Suppressor macrophage treated with lipopolysaccharide for 1 hour (primary cell): ENCODE data around the gene SMIM43.

Source experiments
- DNase-seq, 3 donors: peaks; one replicate each; pipeline ENCODE4 v3.0.0-alpha.2; 2020 to 2022

Gene SMIM43

DNA sequence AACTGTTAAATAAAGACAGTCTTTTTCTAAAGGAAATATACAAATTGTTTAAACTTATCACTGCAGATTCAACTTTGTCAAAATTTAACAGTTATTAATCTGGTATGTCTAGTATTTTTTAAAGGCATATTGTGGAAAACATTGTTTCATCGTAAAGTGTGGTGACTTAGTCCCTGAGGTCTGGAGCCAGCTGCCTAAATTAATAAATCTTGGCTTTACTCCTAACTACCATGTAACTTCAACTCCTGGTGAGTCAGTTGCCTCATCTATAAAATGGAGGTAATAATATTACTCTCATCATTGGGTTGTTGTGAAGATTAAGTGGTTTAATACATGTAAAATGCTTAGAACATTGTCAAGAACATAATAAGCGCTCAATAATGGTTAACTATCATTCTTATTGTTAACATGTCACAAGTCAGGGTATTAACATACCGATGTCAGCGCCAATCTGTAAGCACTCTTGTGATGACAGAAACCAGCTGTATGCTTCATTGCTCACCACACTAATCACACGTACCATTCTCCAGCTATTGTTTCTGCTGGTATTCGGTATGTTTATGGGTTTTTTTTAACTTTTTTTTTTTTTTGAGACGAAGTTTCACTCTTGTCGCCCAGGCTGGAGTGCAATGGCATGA lies 14.1 kb upstream of the SMIM43 start:
- DNase-seq = no peak

DNA sequence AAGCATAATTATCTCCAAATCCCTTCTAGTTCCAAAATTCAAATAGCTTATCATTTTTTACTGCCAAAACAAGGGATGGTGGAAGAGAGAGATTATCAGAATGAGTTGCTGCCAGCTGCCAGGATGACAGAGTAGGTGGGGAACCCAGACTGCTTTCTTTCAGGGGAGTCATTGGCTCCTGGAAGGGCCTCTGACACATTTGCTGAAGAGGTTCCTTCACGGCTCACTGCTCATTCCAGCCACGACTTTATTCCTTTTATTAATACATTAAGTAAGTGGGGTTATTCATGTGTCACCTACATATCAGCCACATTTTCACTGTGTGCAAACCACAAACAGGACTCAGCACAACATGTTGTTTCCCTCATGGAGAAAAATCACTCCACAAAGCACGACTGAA lies 12.7 kb upstream of the SMIM43 start:
- no peak for DNase-seq

DNA sequence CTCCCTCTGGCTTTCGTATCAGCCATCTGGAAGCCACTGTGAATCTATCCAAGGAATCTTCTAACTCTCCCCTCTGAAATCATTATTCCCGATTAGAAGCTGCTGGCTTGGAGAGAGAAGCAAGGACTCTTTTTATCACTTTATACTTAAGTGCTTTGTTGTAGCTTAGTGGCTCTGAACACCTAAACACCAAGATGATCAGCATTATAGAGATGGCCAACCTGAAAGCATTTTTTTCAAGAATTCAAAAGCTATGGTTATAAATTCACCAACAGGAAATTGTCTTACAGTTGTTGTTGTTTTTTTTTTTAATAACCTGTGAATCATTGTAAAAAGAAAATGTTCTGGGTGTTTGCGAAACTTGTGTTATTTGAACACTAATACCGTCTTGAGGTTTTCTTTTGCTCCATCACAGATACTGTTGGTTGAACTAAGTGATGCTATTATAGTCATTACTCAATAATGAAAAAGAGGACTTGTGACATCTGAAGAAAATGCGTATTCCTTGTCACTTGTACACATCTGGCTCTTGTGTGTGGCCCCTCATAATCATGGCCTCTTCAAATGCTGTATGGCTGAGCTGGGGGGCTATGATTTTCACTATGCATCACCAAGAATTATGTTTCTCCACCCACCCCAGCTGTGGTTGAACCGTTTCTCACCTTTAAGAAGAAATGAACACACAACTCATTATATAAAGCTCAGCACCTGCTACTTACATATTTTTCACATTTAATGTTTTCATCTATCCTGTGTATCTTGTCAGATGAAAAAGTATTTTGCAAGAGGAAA lies 11.8 kb upstream of the SMIM43 start:
- no peak for DNase-seq

- DNase-seq = no peak
Observed at GRCh38 chr4:121773883-121774282, 8.9 kb upstream of the SMIM43 start.

- no peak for DNase-seq
Observed at GRCh38 chr4:121771869-121772268, 6.9 kb upstream of the SMIM43 start.

DNA sequence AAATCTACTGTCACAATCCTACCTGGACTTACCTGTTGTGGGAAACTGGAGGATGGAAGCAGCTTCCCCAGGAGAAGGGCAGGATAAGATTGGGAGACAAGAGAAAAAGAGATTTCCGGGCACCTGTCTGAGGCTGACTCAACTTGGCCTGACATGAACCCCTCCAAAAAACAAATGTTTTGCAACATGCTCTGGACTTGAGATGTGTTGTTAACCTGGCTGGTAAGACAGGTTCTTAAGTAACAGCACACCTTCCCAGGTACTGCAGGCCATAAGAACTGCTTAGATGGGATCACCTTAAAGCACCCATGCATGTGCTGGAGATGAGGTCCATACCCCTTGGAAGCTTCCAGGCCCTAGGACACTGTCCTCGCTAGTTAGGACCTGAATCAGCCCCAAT lies 4.4 kb upstream of the SMIM43 start:
- no peak for DNase-seq

GRCh38 chr4:121767166-121767565 lies 2.2 kb upstream of the SMIM43 start:
- no peak for DNase-seq

- DNase-seq = no peak
Observed at GRCh38 chr4:121765971-121766538, 1.1 kb upstream of the SMIM43 start.

DNA sequence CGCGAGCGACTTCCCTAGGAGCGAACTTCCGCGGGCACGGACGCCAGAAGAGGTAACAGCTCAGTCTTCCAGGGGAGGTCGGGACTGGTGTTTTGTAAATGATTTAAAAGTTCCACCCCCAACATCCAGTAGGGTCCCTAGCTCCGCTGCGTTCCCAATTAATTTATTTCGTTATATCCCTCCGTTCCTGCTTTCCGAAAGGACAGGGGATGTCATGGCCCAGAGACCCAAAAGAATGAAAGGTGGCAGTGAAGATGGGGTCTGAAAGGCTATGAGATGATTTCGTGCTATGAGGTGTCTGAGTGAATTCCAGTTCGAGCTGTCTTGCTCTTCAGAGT lies 373 bp upstream of the SMIM43 start:
- no peak for DNase-seq

- DNase-seq = no peak
Observed at GRCh38 chr4:121764303-121764701, 662 bp downstream of the SMIM43 start.

GRCh38 chr4:121760205-121760604 lies 4.8 kb downstream of the SMIM43 start:
- no peak for DNase-seq

DNA sequence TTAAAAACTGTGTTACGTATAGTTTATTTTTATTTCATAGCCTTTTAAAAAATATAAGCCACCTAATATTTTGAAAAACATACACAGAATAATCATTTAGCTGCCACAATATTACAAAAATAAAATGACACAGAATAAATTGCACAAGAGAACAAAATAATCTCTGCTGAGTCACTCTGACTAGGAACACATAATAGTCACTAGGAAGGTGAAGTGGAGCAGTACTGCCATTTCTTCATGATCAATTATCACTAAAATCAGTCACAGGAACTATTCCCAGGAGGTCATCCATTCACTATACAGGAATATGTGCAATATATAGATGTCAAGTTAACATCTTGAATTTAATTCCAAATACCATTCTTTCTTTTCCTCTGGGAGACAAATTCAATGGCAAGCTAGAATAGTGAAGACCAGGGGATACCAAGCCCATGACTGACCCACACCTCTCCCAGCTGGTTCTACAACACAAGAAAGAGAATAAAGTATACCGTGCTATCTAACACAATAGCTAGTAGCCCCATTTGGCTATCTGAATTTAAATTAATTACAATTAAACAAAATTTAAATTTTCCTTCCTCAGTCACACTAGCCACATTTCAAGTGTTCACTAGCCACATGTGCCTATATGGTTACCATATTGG lies 5.9 kb downstream of the SMIM43 start:
- DNase-seq = peak in 1 of 3 donors; percentile 20

DNA sequence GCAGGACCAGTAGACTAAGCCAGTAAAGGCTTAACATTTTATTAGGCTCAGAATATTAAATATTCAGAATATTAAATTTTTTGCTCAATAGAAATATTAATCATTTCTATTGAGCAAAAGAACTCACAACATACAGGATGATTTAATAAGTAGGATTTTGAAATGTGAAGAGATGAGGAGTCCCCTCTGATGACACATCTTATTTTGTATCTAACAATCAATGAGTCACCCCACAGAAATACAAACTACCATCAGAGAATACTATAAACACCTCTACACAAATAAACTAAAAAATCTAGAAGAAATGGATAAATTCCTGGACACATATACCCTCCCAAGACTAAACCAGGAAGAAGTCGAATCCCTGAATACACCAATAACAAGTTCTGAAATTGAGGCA lies 12.8 kb downstream of the SMIM43 start:
- DNase-seq = peak in 2 of 3 donors; percentile 14 to 28

- no peak for DNase-seq
Observed at GRCh38 chr4:121749225-121749624, 15.7 kb downstream of the SMIM43 start.

- no peak for DNase-seq
Observed at GRCh38 chr4:121742794-121743193, 22.2 kb downstream of the SMIM43 start.

DNA sequence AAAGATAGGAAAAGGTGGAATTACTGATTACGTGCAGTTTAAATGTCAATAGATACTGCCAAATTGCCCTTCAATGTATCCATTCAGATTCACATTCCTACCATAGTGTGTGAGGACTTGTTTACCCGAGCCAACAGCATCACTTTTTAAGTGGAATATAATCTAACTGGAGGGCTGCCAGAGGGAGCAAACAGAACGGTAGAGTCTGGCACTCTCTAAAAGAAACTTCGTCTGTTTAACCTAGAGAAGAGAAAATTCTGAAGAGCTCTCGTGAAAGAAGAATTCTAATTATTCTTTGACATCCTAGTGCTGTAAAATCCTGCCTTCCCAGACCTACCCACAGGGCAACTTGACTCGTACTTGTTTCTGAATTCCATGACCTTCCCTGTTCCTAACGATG lies 23.2 kb downstream of the SMIM43 start:
- DNase-seq = no peak

DNA sequence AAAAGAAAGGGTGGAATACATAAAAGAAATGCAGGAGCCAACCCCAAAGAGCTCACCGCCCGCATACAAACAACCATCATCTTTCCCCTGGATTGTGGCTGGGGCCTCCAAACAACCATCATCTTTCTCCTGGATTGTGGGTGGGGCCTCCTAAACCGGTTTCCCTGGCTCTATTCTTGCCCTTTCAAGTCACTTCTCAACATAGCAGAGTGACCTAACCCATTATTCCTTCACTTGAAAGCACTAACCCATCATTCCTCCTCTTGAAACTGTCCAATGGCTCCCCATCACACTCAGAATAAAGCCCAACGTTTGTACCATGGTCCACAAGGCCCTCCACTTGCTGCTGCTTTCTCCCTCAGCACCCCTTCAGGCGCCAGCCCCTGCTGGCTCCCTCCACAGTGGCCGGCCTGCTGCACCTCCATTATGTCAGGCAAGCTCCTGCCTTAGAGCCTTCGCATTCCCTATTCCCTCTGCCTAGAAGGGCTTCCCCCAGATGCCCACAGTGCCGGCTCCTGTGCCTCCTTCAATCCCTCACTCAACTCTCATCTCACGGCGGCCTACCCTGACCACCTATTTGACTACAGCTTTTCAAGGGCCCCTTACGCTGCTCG lies 24.1 kb downstream of the SMIM43 start:
- DNase-seq = no peak

DNA sequence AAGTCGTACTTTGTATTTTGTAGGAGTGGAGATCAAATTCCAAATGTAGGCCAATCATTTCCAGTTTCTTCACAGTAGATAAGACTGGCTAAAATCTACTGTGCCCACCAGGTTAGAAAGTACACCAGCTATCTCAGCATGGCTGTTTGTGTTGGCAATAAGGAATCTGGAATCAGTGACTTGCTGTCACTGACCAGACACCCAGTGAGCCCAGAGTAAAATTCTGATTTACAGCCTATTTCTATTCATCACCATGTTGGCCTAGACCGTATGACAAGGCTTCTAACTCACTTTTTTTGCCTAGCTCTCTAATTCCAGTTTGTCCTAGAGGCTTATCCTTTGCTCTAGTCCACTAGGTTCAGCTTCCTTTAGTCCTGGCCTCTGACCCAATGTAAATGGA lies 25.4 kb downstream of the SMIM43 start:
- DNase-seq = no peak

- DNase-seq = no peak
Observed at GRCh38 chr4:121738780-121739535, 26.0 kb downstream of the SMIM43 start.

DNA sequence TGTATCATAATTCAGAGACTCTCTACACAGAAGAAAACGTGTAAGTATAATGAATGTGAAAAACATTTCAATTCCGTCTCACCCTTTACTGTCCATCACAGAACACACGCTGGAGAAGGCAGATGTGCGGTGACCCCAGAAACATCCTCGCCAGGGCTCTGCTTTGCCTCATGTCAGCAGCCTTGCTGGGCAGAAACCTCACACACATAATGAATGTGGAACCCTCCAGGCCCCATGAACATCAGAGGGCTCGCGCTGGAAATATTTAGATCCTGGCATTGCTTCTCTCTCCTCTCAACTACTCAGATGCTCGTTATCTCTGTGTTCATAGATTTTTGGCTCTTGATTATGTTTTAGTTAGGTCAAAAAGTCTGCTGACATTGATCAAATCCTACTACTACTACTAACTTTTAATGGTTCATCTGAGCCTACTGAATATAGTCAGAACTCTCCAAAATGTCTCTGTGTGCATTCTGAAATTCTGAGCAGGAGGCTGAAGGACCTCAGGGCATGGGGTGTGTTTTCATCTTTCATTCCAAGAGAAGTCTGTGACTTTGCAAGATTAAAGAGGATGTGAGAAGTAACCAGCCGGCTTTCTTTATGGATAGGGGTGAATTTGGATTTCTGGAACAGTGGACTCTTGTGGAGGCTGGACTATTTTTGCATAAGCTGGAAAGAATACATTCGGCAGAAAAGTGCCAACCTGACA lies 27.0 kb downstream of the SMIM43 start:
- DNase-seq = no peak

DNA sequence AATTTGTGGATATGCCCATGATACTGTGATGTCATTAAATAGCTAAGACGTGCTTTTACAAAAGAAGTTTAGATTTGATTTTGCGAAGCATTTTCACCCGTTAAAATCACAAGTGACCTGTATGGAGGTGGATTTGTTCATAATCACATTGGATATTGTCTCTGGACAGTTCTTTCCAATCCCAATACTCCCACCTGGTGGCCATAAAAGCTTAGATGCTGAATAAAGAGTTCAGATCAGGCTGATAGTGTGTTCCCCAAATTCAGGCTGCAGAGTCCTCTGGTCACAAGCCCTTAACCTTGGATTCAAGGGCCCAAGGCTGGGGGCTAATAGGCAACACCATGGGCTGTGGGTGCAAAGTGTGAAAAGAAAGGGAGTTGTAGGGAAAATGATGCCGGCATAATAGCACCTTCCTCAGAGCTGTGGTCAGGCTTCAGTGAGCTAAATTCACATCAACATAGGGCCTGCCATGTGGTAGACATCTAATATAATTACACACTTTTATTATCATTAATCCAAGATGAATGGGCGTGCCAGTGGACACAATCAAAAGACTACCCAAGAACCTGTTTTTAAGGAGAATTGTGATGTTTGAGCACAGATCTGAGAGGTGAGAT lies 28.1 kb downstream of the SMIM43 start:
- peak; percentile 72 to 75 (median 74) for DNase-seq

DNA sequence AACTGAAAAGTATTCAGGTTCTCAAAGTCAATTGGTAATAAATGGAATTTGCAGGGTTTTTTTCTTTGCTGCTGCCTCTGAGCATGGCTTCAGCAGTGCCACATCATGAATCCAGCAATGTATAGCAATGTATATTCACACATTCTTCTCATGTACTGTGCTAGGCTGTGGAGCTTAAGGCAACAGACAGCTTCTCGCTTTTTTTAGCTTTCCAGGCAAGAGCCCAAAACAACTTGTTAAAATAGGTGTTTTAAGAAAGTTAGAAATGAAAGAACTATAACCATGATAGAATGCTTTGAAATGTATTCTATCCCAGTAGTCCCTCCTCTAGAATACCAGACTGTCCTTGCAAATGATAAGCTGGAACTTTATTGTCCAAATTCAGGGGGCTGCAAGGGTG lies 30.4 kb downstream of the SMIM43 start:
- DNase-seq = no peak
